ENCODE results near the gene CHFR.
"Not testable (repeated sequence)": the region's sequence is repeated elsewhere in the genome, so short reads cannot be mapped to it uniquely, and the experiment has no call there.

Gene CHFR

GRCh38 chr12:132807295-132808092, 79.9 kb downstream of the CHFR start:
- DNase-seq = no peak

- DNase-seq = no peak
Measured at GRCh38 chr12:132806857-132807256, 80.5 kb downstream of the CHFR start.

- DNase-seq = no peak
Measured at GRCh38 chr12:132804426-132804861, 83.0 kb downstream of the CHFR start.

- no peak for DNase-seq
Measured at GRCh38 chr12:132803888-132804287, 83.5 kb downstream of the CHFR start.

- no peak for DNase-seq
Measured at GRCh38 chr12:132803125-132803524, 84.3 kb downstream of the CHFR start.

DNA sequence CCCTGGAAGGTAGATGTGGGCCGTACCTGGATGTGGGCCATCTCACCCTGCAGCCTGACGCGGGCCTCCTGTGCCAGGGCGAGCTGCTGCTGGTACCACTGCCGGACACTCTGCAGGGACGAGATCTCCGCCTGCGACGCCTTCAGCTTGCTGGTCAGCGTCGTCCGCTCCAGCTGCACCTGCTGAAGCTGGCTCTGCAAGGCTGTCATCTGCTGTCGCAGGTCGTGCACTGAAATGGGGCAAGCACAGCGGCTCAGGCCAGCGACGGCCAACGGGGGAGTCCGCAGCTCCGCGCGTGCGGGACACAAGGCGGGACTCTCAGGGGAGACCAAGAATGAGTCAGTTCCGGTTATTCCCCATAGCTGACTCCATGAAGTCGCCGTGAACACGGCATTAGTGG, 85.7 kb downstream of the CHFR start:
- DNase-seq = no peak

- no peak for DNase-seq
Measured at GRCh38 chr12:132798836-132799235, 88.6 kb downstream of the CHFR start.

DNA sequence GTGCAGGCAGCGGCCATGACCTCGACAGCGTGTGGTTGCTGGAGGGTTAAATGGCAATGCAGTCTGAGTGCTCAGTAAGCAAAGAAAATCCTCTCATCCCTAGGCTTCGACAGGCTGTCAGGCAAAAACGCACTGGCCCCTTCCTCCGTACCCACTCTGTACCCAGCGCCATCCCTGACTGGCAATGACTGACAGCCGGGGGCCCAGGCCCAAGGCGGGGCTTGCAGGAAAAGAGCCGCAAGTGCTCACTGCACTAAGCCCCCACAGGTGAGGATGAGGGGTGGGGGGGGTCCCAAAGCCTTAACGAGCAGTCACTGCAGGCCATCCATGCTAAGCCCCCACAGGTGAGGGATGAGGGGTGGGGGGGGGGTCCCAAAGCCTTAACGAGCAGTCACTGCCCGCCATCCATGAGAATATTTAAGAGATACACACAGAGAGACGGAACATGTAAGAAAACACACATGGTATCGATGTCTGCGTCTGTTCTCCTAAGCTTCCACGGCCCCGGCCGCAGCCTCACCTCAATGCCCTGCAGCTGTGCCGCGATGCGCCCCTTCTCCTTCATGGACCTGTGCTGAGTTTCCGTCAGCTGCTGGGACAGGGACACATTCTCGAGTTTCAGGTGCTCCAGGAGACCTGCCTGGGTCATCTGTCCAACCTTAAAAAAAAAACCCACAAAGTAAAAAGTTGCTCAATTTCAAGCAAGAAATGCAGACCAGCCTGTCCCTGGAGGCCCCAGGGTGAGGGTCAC, 89.4 kb downstream of the CHFR start:
- no peak for DNase-seq

- DNase-seq = no peak
Measured at GRCh38 chr12:132795847-132796246, 91.6 kb downstream of the CHFR start.

- DNase-seq = not testable (repeated sequence)
Measured at GRCh38 chr12:132791940-132792339, 95.5 kb downstream of the CHFR start.

- no peak for DNase-seq
Measured at GRCh38 chr12:132789099-132789471, 98.3 kb downstream of the CHFR start.

GRCh38 chr12:132788375-132789098, 98.9 kb downstream of the CHFR start:
- DNase-seq = no peak

- DNase-seq = no peak
Measured at GRCh38 chr12:132787877-132788276, 99.5 kb downstream of the CHFR start.

DNA sequence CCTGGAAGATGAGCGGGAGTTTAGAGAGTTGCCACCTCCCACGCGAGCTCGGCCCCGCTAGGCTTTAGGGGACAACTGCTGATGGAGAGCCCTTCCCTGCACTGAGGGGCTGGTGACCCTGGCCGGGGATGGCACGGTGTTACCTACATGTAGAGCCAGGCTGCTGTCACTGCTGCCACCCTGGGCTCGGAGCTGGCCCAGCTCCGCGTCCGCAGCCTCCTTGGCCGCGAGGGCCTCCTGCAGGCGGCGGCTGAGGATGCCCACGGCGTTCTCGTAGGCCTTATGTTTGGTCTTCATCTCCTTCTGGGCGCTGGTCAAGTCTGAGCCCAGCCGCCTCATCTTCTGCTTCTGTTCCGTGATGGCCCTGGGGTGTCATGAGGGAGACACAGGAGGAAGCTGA, 101.2 kb downstream of the CHFR start:
- no peak for DNase-seq

DNA sequence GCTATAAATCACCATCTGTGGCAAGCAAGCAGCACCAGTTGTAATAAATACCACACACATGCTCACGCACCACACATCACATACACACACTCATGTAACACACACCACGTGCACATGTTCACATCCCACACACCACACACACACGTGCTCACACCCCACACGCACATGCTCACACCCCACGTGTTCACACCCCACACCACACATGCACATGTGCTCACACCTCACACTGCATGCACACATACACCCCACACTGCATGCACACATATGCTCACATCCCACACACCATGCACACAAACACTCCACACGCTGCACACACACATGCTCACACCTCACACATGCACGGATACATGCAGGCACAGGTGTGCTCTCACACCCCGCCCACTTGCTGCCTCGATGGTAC, 102.8 kb downstream of the CHFR start:
- no peak for DNase-seq

DNA sequence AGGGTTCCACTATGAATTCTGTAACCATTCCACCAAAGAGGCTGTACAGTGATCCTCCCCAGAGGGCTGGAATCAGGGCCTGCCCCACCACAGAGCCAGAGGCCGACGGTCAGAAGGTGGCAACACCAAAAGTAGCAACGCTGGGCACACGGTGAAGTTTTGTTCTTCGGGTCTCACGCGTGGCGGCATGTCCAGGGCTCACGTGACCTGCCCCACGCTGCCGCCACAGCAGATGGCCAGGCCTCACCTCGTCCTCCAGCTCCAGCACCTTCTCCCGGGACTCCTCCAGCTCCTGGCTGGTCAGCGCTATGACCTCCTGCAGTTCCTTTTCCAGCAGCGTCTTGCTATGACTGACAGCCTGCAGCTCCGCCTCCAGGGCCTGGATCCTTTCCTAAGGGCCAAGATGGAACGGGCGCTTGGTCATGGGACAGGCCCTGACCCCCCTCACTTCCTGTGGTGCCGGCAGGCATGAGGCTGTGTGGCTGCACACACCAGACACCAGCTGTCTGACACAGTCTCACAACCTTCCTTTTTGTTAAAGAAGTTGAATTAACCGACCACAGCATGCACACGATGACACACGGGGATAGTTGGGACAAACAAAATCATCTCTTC, 103.4 kb downstream of the CHFR start:
- DNase-seq = no peak
